WERI-Rb-1 (cell line): Measurements from ENCODE around the gene GRIK4.

Source experiments
- DNase-seq: peaks from one replicate; pipeline ENCODE4 v3.0.0-alpha.2; 2020
- H3K27ac ChIP-seq: fragments of 250-450 bp; sonication (Bioruptor Pico); 2 replicates; pipeline ENCODE4 v1.5.1; 2020; ENCODE audit warnings: mild to moderate bottlenecking, moderate library complexity
- H3K27me3 ChIP-seq: fragments of 250-450 bp; sonication (Bioruptor Pico); 2 replicates; pipeline ENCODE4 v1.5.1; 2021; ENCODE audit warnings: mild to moderate bottlenecking, low read depth, moderate library complexity; ENCODE audit not compliant: insufficient read depth, severe bottlenecking
- H3K36me3 ChIP-seq: fragments of 250-450 bp; sonication (Bioruptor Pico); 2 replicates; pipeline ENCODE4 v1.5.1; 2020; ENCODE audit warnings: mild to moderate bottlenecking, moderate library complexity
- H3K4me3 ChIP-seq: 2 replicates; pipeline ENCODE4 v1.5.1; 2011; ENCODE audit warnings: low read depth, mild to moderate bottlenecking, control low read depth, low read length
- H3K9me3 ChIP-seq: fragments of 250-450 bp; sonication (Bioruptor Pico); 2 replicates; pipeline ENCODE4 v1.5.1; 2021; ENCODE audit warnings: mild to moderate bottlenecking, moderate library complexity; ENCODE audit not compliant: severe bottlenecking
- TF ChIP-seq, protein P1 (sequence below): IDR thresholded peaks from 2 replicates; pipeline ENCODE4 v1.5.1; 2011; ENCODE audit warnings: low read depth, mild to moderate bottlenecking, control low read depth, inconsistent platforms, low read length

Gene GRIK4

DNA sequence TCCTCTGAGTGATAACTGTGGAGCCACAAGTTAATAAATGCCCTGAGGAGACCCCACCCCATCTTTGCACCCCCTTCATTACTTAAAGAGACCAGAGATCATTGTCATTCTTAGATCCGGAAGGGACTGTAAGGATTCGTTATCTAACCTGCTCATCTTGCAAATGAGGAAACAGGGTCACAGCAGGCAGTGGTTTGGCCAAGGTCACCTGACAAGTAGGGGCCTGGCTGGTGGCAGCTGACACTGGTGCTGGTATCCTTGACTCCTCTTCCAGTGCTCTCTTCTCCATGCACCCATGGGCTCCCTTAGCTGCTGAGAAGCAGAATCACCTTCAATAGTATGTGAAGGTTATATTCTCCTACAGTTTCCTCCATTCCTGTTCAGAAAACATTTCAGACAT, 151.6 kb downstream of the GRIK4 start:
- H3K27me3 ChIP-seq, result no peaks in the 10 kb centered on the region
- TF ChIP-seq, protein P1, sequence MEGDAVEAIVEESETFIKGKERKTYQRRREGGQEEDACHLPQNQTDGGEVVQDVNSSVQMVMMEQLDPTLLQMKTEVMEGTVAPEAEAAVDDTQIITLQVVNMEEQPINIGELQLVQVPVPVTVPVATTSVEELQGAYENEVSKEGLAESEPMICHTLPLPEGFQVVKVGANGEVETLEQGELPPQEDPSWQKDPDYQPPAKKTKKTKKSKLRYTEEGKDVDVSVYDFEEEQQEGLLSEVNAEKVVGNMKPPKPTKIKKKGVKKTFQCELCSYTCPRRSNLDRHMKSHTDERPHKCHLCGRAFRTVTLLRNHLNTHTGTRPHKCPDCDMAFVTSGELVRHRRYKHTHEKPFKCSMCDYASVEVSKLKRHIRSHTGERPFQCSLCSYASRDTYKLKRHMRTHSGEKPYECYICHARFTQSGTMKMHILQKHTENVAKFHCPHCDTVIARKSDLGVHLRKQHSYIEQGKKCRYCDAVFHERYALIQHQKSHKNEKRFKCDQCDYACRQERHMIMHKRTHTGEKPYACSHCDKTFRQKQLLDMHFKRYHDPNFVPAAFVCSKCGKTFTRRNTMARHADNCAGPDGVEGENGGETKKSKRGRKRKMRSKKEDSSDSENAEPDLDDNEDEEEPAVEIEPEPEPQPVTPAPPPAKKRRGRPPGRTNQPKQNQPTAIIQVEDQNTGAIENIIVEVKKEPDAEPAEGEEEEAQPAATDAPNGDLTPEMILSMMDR, result no peak
- H3K9me3 ChIP-seq, result no peaks in the 10 kb centered on the region
- DNase-seq, result no peak
- no peak overlapping the region for H3K27ac ChIP-seq
- no peaks in the 10 kb centered on the region; the same call in 1 of the 2 replicates for H3K36me3 ChIP-seq
- H3K4me3 ChIP-seq, result no peak overlapping the region

DNA sequence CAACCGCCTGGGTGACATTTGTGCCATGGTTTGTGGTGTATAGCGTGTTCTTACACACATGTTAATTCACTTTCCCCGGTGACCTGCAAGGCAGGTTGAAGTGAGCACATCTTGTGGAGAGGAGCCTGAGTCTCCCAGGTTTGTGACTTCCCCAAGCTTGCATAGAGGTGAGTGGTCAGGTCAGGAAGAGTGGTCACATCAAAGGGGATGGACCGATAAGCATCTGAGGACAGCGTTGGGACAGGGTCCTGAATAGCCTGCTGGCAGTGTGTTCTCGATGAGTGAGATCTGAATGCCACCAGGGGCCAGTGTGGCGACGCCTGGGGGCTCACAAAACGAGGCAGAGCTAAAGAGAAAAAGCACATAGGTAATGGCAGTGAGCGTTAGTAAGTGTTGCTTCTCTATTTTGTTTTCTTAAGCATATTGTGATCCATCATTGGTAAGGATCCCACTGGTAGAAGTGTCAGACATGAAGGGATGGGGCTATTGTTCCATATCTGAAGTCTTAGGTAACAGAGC, 154.6 kb downstream of the GRIK4 start:
- no peaks in the 10 kb centered on the region; the same call in 1 of the 2 replicates for H3K36me3 ChIP-seq
- no peak overlapping the region for H3K27ac ChIP-seq
- H3K4me3 ChIP-seq, result no peak overlapping the region
- peak; percentile 35 for DNase-seq
- H3K27me3 ChIP-seq, result no peaks in the 10 kb centered on the region
- TF ChIP-seq, protein P1, result peak; percentile 42
- no peaks in the 10 kb centered on the region for H3K9me3 ChIP-seq

DNA sequence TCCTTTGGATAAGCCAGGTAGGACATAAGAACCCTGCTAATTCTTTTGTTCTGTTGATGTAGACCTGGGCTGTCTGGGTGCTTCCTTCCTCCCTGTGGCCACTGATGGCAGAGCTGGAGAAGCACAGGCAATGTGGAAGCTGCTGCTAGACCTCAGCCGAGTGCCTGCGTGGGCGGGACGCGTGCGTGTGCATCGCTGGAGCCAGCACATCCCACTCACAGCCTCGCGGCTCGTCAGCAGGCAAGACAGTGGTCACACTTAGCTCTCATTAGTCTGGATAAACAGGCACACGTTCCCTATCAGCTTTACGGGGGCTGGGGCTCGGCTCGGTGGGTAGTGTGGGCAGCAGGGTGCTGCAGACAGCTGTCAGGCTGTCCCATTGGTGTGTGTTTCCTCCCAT, 155.7 kb downstream of the GRIK4 start:
- peak; percentile 78 for DNase-seq
- H3K36me3 ChIP-seq, result no peaks in the 10 kb centered on the region; the same call in 1 of the 2 replicates
- peak overlapping the region; percentile 66 for H3K27ac ChIP-seq
- no peaks in the 10 kb centered on the region for H3K9me3 ChIP-seq
- TF ChIP-seq, protein P1, result peak; percentile 32; the same call in 1 of the 2 replicates
- no peaks in the 10 kb centered on the region for H3K27me3 ChIP-seq
- no peak overlapping the region; the same call in 1 of the 2 replicates for H3K4me3 ChIP-seq

DNA sequence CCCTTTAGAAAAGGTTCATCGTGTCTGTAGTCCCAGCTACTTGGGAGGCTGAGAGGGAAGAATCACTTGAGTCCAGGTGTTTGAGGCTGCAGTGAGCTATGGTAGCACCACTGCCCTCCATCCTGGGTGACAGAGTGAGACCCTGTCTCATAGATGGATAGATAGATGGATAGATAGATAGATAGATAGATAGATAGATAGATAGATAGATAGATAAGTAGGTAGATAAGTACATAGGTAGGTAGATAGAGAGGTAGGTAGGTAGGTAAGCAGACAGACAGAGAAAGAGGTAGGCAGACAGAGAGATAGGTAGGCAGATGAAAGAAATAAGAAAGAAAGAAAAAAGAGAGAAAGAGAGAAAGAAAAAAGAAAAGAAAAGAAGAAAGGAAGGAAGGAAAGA, 156.4 kb downstream of the GRIK4 start:
- no peaks in the 10 kb centered on the region; the same call in 1 of the 2 replicates for H3K36me3 ChIP-seq
- H3K27ac ChIP-seq, result peak overlapping the region; percentile 66
- H3K9me3 ChIP-seq, result no peaks in the 10 kb centered on the region
- TF ChIP-seq, protein P1, result no peak
- no peak for DNase-seq
- H3K4me3 ChIP-seq, result no peak overlapping the region
- no peaks in the 10 kb centered on the region for H3K27me3 ChIP-seq

DNA sequence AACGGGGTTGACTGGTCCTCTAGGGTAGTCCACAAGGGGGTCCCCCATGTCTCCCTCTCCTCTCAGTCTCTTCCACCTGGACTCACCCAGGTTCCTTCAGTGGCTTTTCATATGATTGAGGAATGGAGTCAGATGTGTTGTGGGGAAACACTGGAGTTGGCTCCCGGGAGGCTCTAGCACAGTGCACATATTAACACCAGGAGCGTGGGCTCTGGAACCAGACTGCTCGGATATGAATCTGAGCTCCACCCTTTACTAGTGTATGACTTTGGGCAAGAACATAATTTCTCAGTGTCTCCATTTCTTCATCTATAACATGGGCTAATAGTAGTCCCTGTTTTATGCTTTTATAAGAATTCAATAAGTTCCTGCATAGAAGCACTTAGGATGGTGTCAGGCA, 157.0 kb downstream of the GRIK4 start:
- H3K27me3 ChIP-seq, result no peaks in the 10 kb centered on the region
- no peaks in the 10 kb centered on the region; the same call in 1 of the 2 replicates for H3K36me3 ChIP-seq
- no peaks in the 10 kb centered on the region for H3K9me3 ChIP-seq
- no peak overlapping the region for H3K27ac ChIP-seq
- H3K4me3 ChIP-seq, result no peak overlapping the region
- TF ChIP-seq, protein P1, result no peak
- no peak for DNase-seq

DNA sequence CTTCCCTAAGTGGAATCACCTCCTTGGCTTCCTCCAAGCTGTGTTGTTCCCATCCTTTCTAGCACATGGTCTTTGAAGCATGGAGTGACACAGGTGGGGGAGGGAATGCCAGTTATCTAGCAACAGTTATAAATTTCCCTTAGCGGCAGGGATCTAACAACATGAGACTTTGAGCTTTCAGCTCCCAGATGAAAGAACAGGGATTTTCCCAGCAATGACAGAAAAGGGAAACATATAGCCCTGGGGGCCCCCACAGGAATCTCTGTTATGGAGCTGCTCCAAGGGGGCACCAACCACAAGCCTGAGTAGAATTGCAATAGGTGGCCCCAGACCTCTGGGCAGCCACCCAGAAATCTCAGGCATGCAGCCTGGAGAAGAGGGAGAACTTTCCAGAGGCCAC, 163.0 kb downstream of the GRIK4 start:
- H3K9me3 ChIP-seq, result peaks cover 4% of the 10 kb centered on the region
- no peak overlapping the region for H3K27ac ChIP-seq
- TF ChIP-seq, protein P1, result no peak
- no peak overlapping the region for H3K4me3 ChIP-seq
- no peaks in the 10 kb centered on the region for H3K36me3 ChIP-seq
- no peaks in the 10 kb centered on the region for H3K27me3 ChIP-seq
- DNase-seq, result no peak
